OCI-LY1 (cell line): Measurements from ENCODE around the gene ATIC.

Experiments
- H2AFZ ChIP-seq: fragments of 200-600 bp; sonication (generic), shearing (Covaris generic); 2 replicates; pipeline ENCODE4 v1.6.0; 2014; ENCODE audit warnings: antibody characterized with exemption, mild to moderate bottlenecking, low read length
- H3F3A ChIP-seq: fragments of 200-600 bp; sonication (generic), shearing (Covaris generic); 2 replicates; pipeline ENCODE4 v1.6.0; 2014; ENCODE audit warnings: mild to moderate bottlenecking, antibody characterized with exemption, low read length, moderate library complexity; ENCODE audit not compliant: insufficient read depth
- H3K27ac ChIP-seq: fragments of 200-600 bp; sonication (generic); 2 replicates; pipeline ENCODE4 v1.5.1; 2014; ENCODE audit warnings: low read length, mixed run types, mild to moderate bottlenecking, low read depth; ENCODE audit not compliant: poor library complexity, severe bottlenecking
- H3K27me3 ChIP-seq: fragments of 200-600 bp; sonication (generic); 2 replicates; pipeline ENCODE4 v1.6.0; 2014; ENCODE audit warnings: antibody characterized with exemption, mild to moderate bottlenecking, low read length, moderate library complexity; ENCODE audit not compliant: insufficient read depth
- H3K36me3 ChIP-seq: fragments of 200-600 bp; sonication (generic); 2 replicates; pipeline ENCODE4 v1.6.1; 2014; ENCODE audit warnings: mild to moderate bottlenecking, antibody characterized with exemption, low read length, moderate library complexity, mixed read lengths; ENCODE audit not compliant: insufficient read depth
- H3K4me1 ChIP-seq: fragments of 200-600 bp; sonication (generic); 2 replicates; pipeline ENCODE4 v1.5.1; 2014; ENCODE audit warnings: mild to moderate bottlenecking, low read length, moderate library complexity; ENCODE audit not compliant: insufficient read depth, severe bottlenecking
- H3K4me2 ChIP-seq: fragments of 200-600 bp; sonication (generic), shearing (Covaris generic); 2 replicates; pipeline ENCODE4 v1.6.1; 2014; ENCODE audit warnings: low read length
- H3K4me3 ChIP-seq: fragments of 200-600 bp; sonication (generic); 2 replicates; pipeline ENCODE4 v1.5.1; 2014; ENCODE audit warnings: low read length, low read depth, mild to moderate bottlenecking, mixed read lengths; ENCODE audit not compliant: poor library complexity, severe bottlenecking
- H3K79me2 ChIP-seq: fragments of 200-600 bp; shearing (Covaris generic); 2 replicates; pipeline ENCODE4 v1.6.1; 2016; ENCODE audit warnings: mixed run types, low read length, mixed read lengths; ENCODE audit not compliant: insufficient read depth
- H3K9ac ChIP-seq: fragments of 200-600 bp; sonication (generic), shearing (Covaris generic); 2 replicates; pipeline ENCODE4 v1.6.1; 2014; ENCODE audit warnings: mild to moderate bottlenecking, low read length, mixed read lengths
- H3K9me2 ChIP-seq: fragments of 200-600 bp; sonication (generic), shearing (Covaris generic); 2 replicates; pipeline ENCODE4 v1.6.1; 2014; ENCODE audit warnings: low read depth, mild to moderate bottlenecking, low read length, mixed read lengths
- H3K9me3 ChIP-seq: fragments of 200-600 bp; shearing (Covaris generic); 2 replicates; pipeline ENCODE4 v1.6.1; 2014; ENCODE audit warnings: low read length, mixed read lengths
- H4K20me1 ChIP-seq: fragments of 200-600 bp; sonication (generic), shearing (Covaris generic); 2 replicates; pipeline ENCODE4 v1.6.0; 2016; ENCODE audit warnings: mild to moderate bottlenecking, low read length; ENCODE audit not compliant: insufficient read depth
- EZH2 ChIP-seq: fragments of 200-600 bp; sonication (generic), shearing (Covaris generic); IDR thresholded peaks from 2 replicates; pipeline ENCODE4 v1.8.0; 2017; ENCODE audit warnings: borderline replicate concordance, mixed run types, mild to moderate bottlenecking, antibody characterized with exemption, low read length, moderate library complexity, mixed read lengths
- TF ChIP-seq, protein P1 (sequence below): fragments of 200-600 bp; sonication (generic), shearing (Covaris generic); IDR thresholded peaks from 2 replicates; pipeline ENCODE4 v1.5.1; 2017; ENCODE audit warnings: mild to moderate bottlenecking, antibody characterized with exemption, low read length, moderate library complexity, mixed read lengths

Gene ATIC

DNA sequence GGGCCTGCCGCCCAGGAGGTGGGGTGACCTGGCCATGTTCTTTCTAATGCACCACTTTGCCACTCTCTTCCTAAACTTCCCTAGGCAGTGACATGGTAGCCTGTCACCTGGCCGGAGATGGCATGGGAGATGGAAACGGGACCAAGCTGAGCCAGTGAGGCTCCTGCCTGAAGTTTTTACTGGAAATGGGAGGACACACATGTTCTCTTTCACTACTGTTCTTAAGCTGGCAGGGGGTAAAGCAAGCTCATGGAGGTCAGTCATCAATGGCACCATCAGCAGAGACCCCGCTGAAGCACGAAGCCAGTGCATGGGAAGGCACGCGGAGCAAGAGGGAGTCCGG is 50.7 kb downstream of the ATIC start:
- H3K4me1 ChIP-seq: no peaks in the 10 kb centered on the region
- H3K27me3 ChIP-seq: no peaks in the 10 kb centered on the region
- no peaks in the 10 kb centered on the region for H3K9me2 ChIP-seq
- no peak overlapping the region for H3K27ac ChIP-seq
- H3K9me3 ChIP-seq: no peaks in the 10 kb centered on the region
- H2AFZ ChIP-seq: no peak overlapping the region
- peaks cover 63% of the 10 kb centered on the region for H3K36me3 ChIP-seq
- H3K4me2 ChIP-seq: no peak overlapping the region
- H3K9ac ChIP-seq: no peak overlapping the region
- TF ChIP-seq, protein P1, sequence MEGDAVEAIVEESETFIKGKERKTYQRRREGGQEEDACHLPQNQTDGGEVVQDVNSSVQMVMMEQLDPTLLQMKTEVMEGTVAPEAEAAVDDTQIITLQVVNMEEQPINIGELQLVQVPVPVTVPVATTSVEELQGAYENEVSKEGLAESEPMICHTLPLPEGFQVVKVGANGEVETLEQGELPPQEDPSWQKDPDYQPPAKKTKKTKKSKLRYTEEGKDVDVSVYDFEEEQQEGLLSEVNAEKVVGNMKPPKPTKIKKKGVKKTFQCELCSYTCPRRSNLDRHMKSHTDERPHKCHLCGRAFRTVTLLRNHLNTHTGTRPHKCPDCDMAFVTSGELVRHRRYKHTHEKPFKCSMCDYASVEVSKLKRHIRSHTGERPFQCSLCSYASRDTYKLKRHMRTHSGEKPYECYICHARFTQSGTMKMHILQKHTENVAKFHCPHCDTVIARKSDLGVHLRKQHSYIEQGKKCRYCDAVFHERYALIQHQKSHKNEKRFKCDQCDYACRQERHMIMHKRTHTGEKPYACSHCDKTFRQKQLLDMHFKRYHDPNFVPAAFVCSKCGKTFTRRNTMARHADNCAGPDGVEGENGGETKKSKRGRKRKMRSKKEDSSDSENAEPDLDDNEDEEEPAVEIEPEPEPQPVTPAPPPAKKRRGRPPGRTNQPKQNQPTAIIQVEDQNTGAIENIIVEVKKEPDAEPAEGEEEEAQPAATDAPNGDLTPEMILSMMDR: no peak
- no peak for TF ChIP-seq EZH2
- H3K4me3 ChIP-seq: no peak overlapping the region
- H4K20me1 ChIP-seq: no peaks in the 10 kb centered on the region
- no peaks in the 10 kb centered on the region for H3K79me2 ChIP-seq
- no peaks in the 10 kb centered on the region for H3F3A ChIP-seq

DNA sequence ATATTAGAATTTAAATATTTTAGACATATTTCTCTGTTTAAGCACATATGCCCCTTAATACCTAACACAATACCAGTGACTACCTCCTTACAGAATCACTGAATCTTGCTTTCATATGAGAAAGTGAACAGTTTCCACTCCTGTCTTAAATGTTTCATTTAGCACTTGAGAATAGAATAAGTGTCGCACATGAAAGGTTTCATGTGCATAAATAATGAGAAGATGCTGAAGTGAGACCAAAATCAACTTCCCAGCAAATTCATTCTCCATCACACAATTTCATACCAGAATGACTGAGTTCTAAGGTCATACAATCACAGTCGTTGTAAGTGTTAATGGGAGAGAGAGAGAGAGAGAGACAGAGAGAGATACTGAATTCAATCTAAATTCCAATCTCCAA is 51.2 kb downstream of the ATIC start:
- no peaks in the 10 kb centered on the region for H4K20me1 ChIP-seq
- H3K9me2 ChIP-seq: no peaks in the 10 kb centered on the region
- no peak overlapping the region for H3K9ac ChIP-seq
- TF ChIP-seq EZH2: no peak
- TF ChIP-seq, protein P1: no peak
- no peaks in the 10 kb centered on the region for H3F3A ChIP-seq
- no peak overlapping the region for H3K4me2 ChIP-seq
- H3K36me3 ChIP-seq: peaks cover 64% of the 10 kb centered on the region
- no peaks in the 10 kb centered on the region for H3K9me3 ChIP-seq
- no peak overlapping the region for H3K27ac ChIP-seq
- H3K4me1 ChIP-seq: no peaks in the 10 kb centered on the region
- H3K79me2 ChIP-seq: no peaks in the 10 kb centered on the region
- no peaks in the 10 kb centered on the region for H3K27me3 ChIP-seq
- H3K4me3 ChIP-seq: no peak overlapping the region
- H2AFZ ChIP-seq: no peak overlapping the region

DNA sequence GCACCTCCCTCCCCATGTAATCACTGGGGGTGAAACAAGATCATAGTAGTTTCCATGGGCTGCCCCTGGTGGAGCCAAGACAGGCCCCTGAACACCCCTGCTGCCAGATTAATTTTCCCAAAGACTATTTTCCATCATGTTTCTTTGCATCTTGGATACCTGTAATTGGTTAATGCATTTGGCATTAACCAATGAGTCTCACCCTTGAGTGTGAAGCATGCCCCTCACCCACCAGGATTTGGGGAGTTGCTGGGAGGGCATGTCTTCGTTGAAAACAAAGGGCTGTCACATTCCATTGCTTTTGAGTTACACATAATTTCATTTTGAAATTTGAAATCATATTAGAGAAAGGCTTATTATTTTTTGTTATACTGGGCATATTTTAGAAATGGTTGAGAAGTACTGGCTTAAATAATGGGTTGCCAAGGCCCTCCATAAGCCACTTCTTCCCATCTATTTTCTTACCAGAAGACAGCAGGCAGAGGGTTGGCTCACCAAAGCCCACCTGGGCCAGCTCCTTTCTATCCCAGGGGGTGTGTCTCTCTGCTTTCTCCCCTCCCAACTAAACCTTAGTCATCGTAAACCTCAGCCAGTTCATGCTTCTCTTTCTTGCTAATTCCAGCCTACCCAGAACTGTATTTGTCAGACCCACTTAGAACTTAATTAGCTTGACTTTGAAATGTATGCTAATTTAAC is 51.8 kb downstream of the ATIC start:
- no peak overlapping the region for H2AFZ ChIP-seq
- no peaks in the 10 kb centered on the region for H3K27me3 ChIP-seq
- H3K4me1 ChIP-seq: no peaks in the 10 kb centered on the region
- peaks cover 64% of the 10 kb centered on the region for H3K36me3 ChIP-seq
- H3K79me2 ChIP-seq: no peaks in the 10 kb centered on the region
- no peaks in the 10 kb centered on the region for H3K9me2 ChIP-seq
- H4K20me1 ChIP-seq: no peaks in the 10 kb centered on the region
- H3K4me3 ChIP-seq: no peak overlapping the region
- H3F3A ChIP-seq: no peaks in the 10 kb centered on the region
- H3K27ac ChIP-seq: no peak overlapping the region
- H3K4me2 ChIP-seq: no peak overlapping the region
- no peaks in the 10 kb centered on the region for H3K9me3 ChIP-seq
- TF ChIP-seq, protein P1: no peak
- TF ChIP-seq EZH2: no peak
- H3K9ac ChIP-seq: no peak overlapping the region
